ENCODE results near the gene NT5E. TPM values are rescaled to one million over a fixed set of nuclear protein-coding genes. Genes with fewer than 3 reads are reported as not detected.

NT5E gene
- total RNA-seq, 2 donors from 2014 or later = 8.2 to 31.2 TPM

DNA sequence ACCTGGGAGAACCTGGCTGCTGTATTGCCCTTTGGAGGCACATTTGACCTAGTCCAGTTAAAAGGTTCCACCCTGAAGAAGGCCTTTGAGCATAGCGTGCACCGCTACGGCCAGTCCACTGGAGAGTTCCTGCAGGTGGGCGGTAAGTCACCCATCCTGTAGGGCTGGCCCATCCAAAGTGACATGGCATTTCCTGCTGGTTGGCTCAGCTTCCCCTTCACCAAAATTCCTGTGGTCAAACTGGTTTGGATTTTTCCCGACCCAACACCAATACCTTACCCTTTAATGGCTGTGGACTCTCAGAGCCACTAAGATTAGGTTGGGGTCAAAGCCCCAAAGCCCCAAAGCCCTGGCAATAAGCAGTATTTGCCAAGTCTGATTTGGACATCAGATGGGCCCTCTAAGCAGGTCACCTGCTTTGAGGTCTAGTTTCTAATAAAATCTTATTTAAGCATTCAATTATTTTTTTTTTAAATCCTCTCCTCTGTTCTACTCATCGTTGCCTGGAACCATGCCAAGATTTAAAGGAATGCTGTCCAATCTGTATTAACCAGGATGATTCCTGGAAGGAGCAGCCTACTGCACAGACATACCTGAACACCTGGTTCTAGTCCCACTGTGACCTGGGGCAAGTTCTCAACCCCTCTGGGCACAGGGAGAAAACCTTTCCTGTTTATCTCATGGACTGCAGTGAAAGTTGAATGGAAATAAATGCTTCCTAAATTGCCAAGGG lies 40.8 kb downstream of the NT5E start:
- 64% methylated on average over 6 of the region's 6 CpGs for WGBS
- no peaks in the 10 kb centered on the region for H3K4me1 ChIP-seq (replicated peaks)
- no peak for TF ChIP-seq POLR2AphosphoS5 (IDR thresholded peaks at IDR 0.05)
- no peak for TF ChIP-seq POLR2A (IDR thresholded peaks at IDR 0.05)
- TF ChIP-seq, protein P1, sequence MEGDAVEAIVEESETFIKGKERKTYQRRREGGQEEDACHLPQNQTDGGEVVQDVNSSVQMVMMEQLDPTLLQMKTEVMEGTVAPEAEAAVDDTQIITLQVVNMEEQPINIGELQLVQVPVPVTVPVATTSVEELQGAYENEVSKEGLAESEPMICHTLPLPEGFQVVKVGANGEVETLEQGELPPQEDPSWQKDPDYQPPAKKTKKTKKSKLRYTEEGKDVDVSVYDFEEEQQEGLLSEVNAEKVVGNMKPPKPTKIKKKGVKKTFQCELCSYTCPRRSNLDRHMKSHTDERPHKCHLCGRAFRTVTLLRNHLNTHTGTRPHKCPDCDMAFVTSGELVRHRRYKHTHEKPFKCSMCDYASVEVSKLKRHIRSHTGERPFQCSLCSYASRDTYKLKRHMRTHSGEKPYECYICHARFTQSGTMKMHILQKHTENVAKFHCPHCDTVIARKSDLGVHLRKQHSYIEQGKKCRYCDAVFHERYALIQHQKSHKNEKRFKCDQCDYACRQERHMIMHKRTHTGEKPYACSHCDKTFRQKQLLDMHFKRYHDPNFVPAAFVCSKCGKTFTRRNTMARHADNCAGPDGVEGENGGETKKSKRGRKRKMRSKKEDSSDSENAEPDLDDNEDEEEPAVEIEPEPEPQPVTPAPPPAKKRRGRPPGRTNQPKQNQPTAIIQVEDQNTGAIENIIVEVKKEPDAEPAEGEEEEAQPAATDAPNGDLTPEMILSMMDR (IDR thresholded peaks at IDR 0.05) = no peak
- no peak for DNase-seq (ENCODE audit: low spot score)
- no peak overlapping the region for H3K4me3 ChIP-seq
- H3K9me3 ChIP-seq = no peaks in the 10 kb centered on the region
- no peaks in the 10 kb centered on the region for H3K27me3 ChIP-seq (replicated peaks; ENCODE audit: insufficient read depth)
- H3K27ac ChIP-seq = no peak overlapping the region
- no peaks in the 10 kb centered on the region for H3K36me3 ChIP-seq
- intact Hi-C loops (cut with DNase I) = no loop called here

DNA sequence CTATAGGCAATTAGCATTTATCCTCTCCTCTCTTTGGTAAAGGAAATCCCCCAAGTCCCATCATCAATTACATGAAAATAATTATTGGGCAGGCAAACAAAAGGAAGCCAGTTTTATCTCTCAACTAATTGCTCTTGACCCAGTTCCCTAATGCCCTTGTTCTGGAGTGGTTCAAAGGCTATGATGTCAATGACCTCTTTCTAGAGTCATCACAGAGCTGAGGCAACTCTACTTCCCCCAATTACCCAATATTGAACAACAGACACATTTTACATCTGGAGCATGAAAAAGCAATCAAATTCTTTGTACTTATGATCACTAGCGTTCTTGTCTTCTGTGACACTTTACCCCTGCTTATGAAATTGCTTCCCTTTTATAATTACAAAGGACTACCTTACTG lies 43.5 kb downstream of the NT5E start:
- no peak for DNase-seq (ENCODE audit: low spot score)
- no peaks in the 10 kb centered on the region for H3K4me1 ChIP-seq (replicated peaks)
- WGBS = 78% methylated on average over 1 of the region's 1 CpG
- intact Hi-C loops (cut with DNase I) = no loop called here
- no peak overlapping the region for H3K27ac ChIP-seq
- no peaks in the 10 kb centered on the region for H3K9me3 ChIP-seq
- H3K27me3 ChIP-seq (replicated peaks; ENCODE audit: insufficient read depth) = no peaks in the 10 kb centered on the region
- no peak overlapping the region for H3K4me3 ChIP-seq
- no peak for TF ChIP-seq POLR2AphosphoS5 (IDR thresholded peaks at IDR 0.05)
- H3K36me3 ChIP-seq = no peaks in the 10 kb centered on the region

DNA sequence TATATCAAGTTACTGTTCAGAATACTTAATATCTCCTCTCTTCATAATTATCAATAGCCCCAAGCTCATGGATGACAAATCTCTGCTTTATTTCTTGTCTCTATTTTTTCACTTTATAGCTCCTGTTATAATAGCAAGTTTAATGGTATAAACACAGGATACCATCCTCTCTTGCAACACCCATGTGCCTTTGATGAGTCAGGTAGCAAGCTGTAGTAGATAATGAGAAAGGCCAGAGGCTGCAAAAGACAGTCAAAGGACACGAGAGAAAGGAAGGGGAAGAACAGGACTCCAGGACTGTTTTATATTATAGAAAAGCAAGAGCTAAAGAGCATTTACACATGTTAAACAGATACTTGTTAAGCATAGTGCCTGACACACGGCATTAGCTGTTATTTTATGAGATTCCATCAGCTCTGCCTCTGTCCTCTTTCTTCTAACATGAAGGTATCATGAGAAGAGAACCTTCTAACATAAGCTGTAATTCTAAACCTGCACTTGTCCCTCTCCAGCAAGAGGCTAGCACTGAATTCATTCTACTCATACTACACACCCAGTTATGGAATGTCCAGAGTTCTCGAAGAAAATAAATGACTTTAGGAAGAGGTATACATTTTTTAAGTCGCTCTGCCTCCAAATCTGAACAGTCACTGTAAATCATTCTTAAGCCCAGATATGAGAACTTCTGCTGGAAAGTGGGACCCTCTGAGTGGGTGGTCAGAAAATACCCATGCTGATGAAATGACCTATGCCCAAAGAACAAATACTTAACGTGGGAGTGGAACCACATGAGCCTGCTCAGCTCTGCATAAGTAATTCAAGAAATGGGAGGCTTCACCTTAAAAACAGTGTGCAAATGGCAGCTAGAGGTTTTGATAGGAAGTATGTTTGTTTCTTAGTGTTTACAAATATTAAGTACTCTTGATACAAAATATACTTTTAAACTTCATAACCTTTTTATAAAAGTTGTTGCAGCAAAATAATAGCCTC lies 45.0 kb downstream of the NT5E start:
- H3K27ac ChIP-seq = no peak overlapping the region
- intact Hi-C loops (cut with DNase I) = no loop called here

DNA sequence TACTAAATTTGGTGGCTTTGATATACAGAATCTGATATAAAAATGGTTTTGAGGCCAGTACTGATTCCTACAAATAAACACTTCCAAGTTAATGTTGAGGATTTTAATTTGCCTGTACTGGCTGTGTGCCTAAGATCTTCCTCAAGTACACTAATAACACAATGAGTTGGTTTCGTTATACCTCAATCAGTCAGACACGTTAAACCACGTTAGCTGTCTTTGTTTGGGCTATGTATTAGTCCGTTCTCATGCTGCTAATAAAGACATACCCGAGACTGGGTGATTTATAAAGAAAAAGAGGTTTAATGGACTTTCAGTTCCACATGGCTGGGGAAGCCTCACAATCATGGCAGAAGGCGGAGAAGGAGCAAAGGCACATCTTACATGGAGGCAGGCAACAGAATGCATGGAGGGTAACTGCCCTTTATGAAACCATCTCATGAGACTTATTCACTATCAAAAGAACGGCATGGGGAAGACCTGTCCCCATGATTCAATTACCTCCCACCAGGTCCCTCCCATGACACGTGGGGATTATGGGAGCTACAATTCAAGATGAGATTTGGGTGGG lies 46.2 kb downstream of the NT5E start:
- intact Hi-C loops (cut with DNase I) = no loop called here
- Histone ChIP-seq H3K4me3 (no peak overlapping the region), H3K9me3 (no peaks in the 10 kb centered on the region), H3K27me3 (replicated peaks; ENCODE audit: insufficient read depth) (no peaks in the 10 kb centered on the region), H3K36me3 (no peaks in the 10 kb centered on the region), H3K4me1 (replicated peaks) (no peaks in the 10 kb centered on the region), H3K27ac (no peak overlapping the region)
- no peak for DNase-seq (ENCODE audit: low spot score)
- TF ChIP-seq, protein P1 (IDR thresholded peaks at IDR 0.05) = no peak
- no peak for TF ChIP-seq POLR2AphosphoS5 (IDR thresholded peaks at IDR 0.05)
- 61% methylated on average over 8 of the region's 8 CpGs for WGBS

More for the DNA sequence above, 45.0 kb downstream of the NT5E start:
- no peaks in the 10 kb centered on the region for H3K4me1 ChIP-seq (replicated peaks)
- H3K36me3 ChIP-seq = no peaks in the 10 kb centered on the region
- no peaks in the 10 kb centered on the region for H3K9me3 ChIP-seq
- H3K27me3 ChIP-seq (replicated peaks; ENCODE audit: insufficient read depth) = no peaks in the 10 kb centered on the region
- TF ChIP-seq, protein P1 (IDR thresholded peaks at IDR 0.05) = no peak
- TF ChIP-seq POLR2AphosphoS5 (IDR thresholded peaks at IDR 0.05) (no peak), POLR2A (IDR thresholded peaks at IDR 0.05) (no peak)
- DNase-seq (ENCODE audit: low spot score) = no peak
- no peak overlapping the region for H3K4me3 ChIP-seq
- WGBS = 50% methylated on average over 5 of the region's 5 CpGs

DNA sequence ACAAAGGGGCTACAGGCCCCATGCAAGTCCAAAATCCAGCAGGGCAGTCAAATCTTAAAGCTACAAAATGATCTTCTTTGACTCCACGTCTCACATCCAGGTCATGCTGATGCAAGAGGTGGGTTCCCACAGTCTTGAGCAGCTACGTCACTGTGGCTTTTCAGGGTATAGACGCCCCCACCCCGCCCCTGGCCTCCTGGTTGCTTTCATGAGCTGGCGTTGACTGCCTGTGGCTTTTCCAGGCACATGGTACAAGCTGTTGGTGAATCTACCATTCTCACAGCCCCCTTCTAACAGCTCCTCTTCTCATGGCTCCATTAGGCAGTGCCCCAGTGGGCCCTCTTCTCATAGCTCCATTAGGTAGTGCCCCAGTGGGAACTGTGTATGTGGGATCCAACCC lies 47.0 kb downstream of the NT5E start:
- Histone ChIP-seq H3K4me3 (no peak overlapping the region), H3K27me3 (replicated peaks; ENCODE audit: insufficient read depth) (no peaks in the 10 kb centered on the region), H3K27ac (no peak overlapping the region), H3K36me3 (no peaks in the 10 kb centered on the region), H3K9me3 (no peaks in the 10 kb centered on the region), H3K4me1 (replicated peaks) (no peaks in the 10 kb centered on the region)
- 98% methylated on average over 5 of the region's 5 CpGs for WGBS
- DNase-seq (ENCODE audit: low spot score) = no peak
- intact Hi-C loops (cut with DNase I) = no loop called here
- TF ChIP-seq, protein P1 (IDR thresholded peaks at IDR 0.05) = no peak
- TF ChIP-seq POLR2AphosphoS5 (IDR thresholded peaks at IDR 0.05) (no peak), POLR2A (IDR thresholded peaks at IDR 0.05) (no peak)

Measured in prostate gland (tissue), 2 donors.